Stimulated activated CD4-positive, alpha-beta T cell treated with anti-CD3 and anti-CD28 coated beads, Interleukin-15, amount 100 ng/mL, for 48 hours (primary cell): ENCODE data around the gene NISCH.

Experiments
- DNase-seq, 2 donors: peaks; one replicate each; pipeline ENCODE4 v3.0.0-alpha.2; 2020; ENCODE audit warnings: low read depth in 2 of 2

NISCH gene

GRCh38 chr3:52539010-52539653 lies 83.7 kb downstream of the NISCH start:
- DNase-seq = no peak

GRCh38 chr3:52541050-52541449 lies 85.6 kb downstream of the NISCH start:
- DNase-seq = no peak
